H1 (cell line): ENCODE measurements around the gene PLCB3. TPM values are rescaled to one million over a fixed set of nuclear protein-coding genes. Genes with fewer than 3 reads are reported as not detected.

Experiments
- CTCF ChIA-PET: fragments of 300-600 bp; sonication (Branson Sonifier 250); formaldehyde crosslinking; loops from one replicate; lab custom pipeline; 2021; ENCODE audit not compliant: partially characterized antibody; lab: Charles Lee
- POLR2A ChIA-PET: fragments of 300-600 bp; sonication (Branson Sonifier 250); formaldehyde crosslinking; loops from one replicate; lab custom pipeline; 2021; ENCODE audit warnings: inconsistent platforms; ENCODE audit not compliant: partially characterized antibody; lab: Charles Lee
- DNase-seq, 2 experiments: peaks; one replicate each; pipeline versions ENCODE4 v3.0.0 to v3.0.0-alpha.2; 2010 to 2022; ENCODE audit warnings: low spot score in 2 of 2, low read depth in 1 of 2, mixed read lengths in 1 of 2
- FAIRE-seq: peaks from 2 replicates; lab custom pipeline; 2011; peaks lifted over from hg19 to GRCh38; lab: Jason Lieb, UNC
- H2AFZ ChIP-seq: 2 replicates; pipeline ENCODE4 v1.8.1; 2012; ENCODE audit warnings: low read length, inconsistent platforms
- H2AK5ac ChIP-seq: 2 replicates; pipeline ENCODE4 v1.6.1; 2013; ENCODE audit warnings: low read depth, low read length
- H2BK120ac ChIP-seq: replicated peaks from 2 replicates; pipeline ENCODE3; 2013; ENCODE audit warnings: low read depth, low read length, inconsistent platforms
- H2BK12ac ChIP-seq: 2 replicates; pipeline ENCODE4 v1.6.1; 2013; ENCODE audit warnings: low read depth, low read length
- H2BK15ac ChIP-seq: 2 replicates; pipeline ENCODE4 v1.6.1; 2013; ENCODE audit warnings: low read length
- H2BK20ac ChIP-seq: 2 replicates; pipeline ENCODE4 v1.6.1; 2013; ENCODE audit warnings: low read length
- H2BK5ac ChIP-seq: 2 replicates; pipeline ENCODE4 v1.6.1; 2013; ENCODE audit warnings: low read depth, low read length
- H3K14ac ChIP-seq: 2 replicates; pipeline ENCODE4 v1.6.1; 2013; ENCODE audit warnings: inconsistent platforms; ENCODE audit not compliant: insufficient read length
- H3K18ac ChIP-seq: 2 replicates; pipeline ENCODE4 v1.6.1; 2013; ENCODE audit warnings: low read length; ENCODE audit errors: extremely low read depth
- H3K23ac ChIP-seq: 2 replicates; pipeline ENCODE4 v1.6.1; 2013; ENCODE audit warnings: inconsistent platforms; ENCODE audit not compliant: insufficient read length
- H3K23me2 ChIP-seq: 2 replicates; pipeline ENCODE4 v1.6.1; 2013; ENCODE audit warnings: low read depth, low read length
- H3K27ac ChIP-seq: 2 replicates; pipeline ENCODE4 v1.6.1; 2011; ENCODE audit warnings: low read depth, low read length, inconsistent platforms
- H3K27me3 ChIP-seq, 4 experiments: replicated peaks in 1 of 4; 1 replicate in 1 of 4; 2 replicates in 3 of 4; pipeline versions ENCODE4 v1.6.1 to v1.8.1; 2011 to 2013; ENCODE audit warnings: low read length in 3 of 4, mild to moderate bottlenecking in 3 of 4, inconsistent platforms in 2 of 4, mixed read lengths in 2 of 4, moderate library complexity in 1 of 4; ENCODE audit not compliant: control insufficient read depth in 3 of 4, insufficient read depth in 3 of 4; ENCODE audit errors: extremely low read depth in 1 of 4
- H3K36me3 ChIP-seq, 4 experiments: 2 replicates each; pipeline versions ENCODE4 v1.6.1 to v1.8.1; 2011 to 2013; ENCODE audit warnings: mild to moderate bottlenecking in 4 of 4, low read length in 3 of 4, moderate library complexity in 2 of 4, control low read depth in 1 of 4, inconsistent platforms in 1 of 4; ENCODE audit not compliant: insufficient read depth in 4 of 4, control insufficient read depth in 2 of 4
- H3K4ac ChIP-seq: replicated peaks from 2 replicates; pipeline ENCODE3; 2013; ENCODE audit warnings: low read length, low read depth, mixed read lengths, inconsistent platforms; ENCODE audit not compliant: insufficient read length
- H3K4me1 ChIP-seq, 4 experiments: replicated peaks in 1 of 4; 1 replicate in 1 of 4; 2 replicates in 3 of 4; pipeline versions ENCODE4 v1.6.1 to v1.8.1; 2011 to 2013; ENCODE audit warnings: low read length in 3 of 4, inconsistent platforms in 2 of 4, mixed read lengths in 1 of 4; ENCODE audit not compliant: insufficient read depth in 4 of 4, control insufficient read depth in 3 of 4
- H3K4me2 ChIP-seq, 2 experiments: 2 replicates each; pipeline versions ENCODE4 v1.6.1 to v1.8.1; 2011 to 2013; ENCODE audit warnings: low read depth in 2 of 2, low read length in 2 of 2, control low read depth in 1 of 2, inconsistent platforms in 1 of 2, mild to moderate bottlenecking in 1 of 2; ENCODE audit not compliant: insufficient read depth in 1 of 2
- H3K4me3 ChIP-seq, 4 experiments: fragments of 200-600, 300-600 bp in 1 of 4; sonication (generic), shearing (Covaris generic), sonication (Bioruptor Twin) in 1 of 4; 2 replicates each; pipeline versions ENCODE4 v1.5.1 to v1.8.1; 2011 to 2016; ENCODE audit warnings: low read length in 4 of 4, low read depth in 3 of 4, control low read depth in 2 of 4, inconsistent platforms in 2 of 4, mild to moderate bottlenecking in 2 of 4, mixed read lengths in 1 of 4, moderate library complexity in 1 of 4; ENCODE audit not compliant: insufficient read depth in 2 of 4; ENCODE audit errors: extremely low read depth in 1 of 4
- H3K56ac ChIP-seq: replicated peaks from 2 replicates; pipeline ENCODE3; 2013; ENCODE audit warnings: low read depth, mild to moderate bottlenecking, mixed read lengths, low read length, inconsistent platforms; ENCODE audit not compliant: insufficient read length
- H3K79me1 ChIP-seq: 2 replicates; pipeline ENCODE4 v1.6.1; 2013; ENCODE audit warnings: low read depth, low read length, control low read depth
- H3K79me2 ChIP-seq, 2 experiments: 2 replicates each; pipeline versions ENCODE4 v1.6.1 to v1.8.1; 2012 to 2013; ENCODE audit warnings: low read length in 2 of 2, mild to moderate bottlenecking in 2 of 2, inconsistent platforms in 1 of 2; ENCODE audit not compliant: insufficient read depth in 2 of 2, control insufficient read depth in 1 of 2
- H3K9ac ChIP-seq, 4 experiments: replicated peaks in 1 of 4; 1 replicate in 1 of 4; 2 replicates in 3 of 4; pipeline versions ENCODE4 v1.6.1 to v1.8.1; 2011 to 2013; ENCODE audit warnings: low read depth in 3 of 4, low read length in 3 of 4, control low read depth in 2 of 4, mild to moderate bottlenecking in 2 of 4, moderate library complexity in 2 of 4, inconsistent platforms in 1 of 4; ENCODE audit errors: extremely low read depth in 1 of 4
- H3K9me3 ChIP-seq, 2 experiments: 2 replicates each; pipeline versions ENCODE4 v1.6.1 to v1.8.1; 2012 to 2013; ENCODE audit warnings: mild to moderate bottlenecking in 2 of 2, moderate library complexity in 2 of 2, control low read depth in 1 of 2, inconsistent platforms in 1 of 2, low read depth in 1 of 2, low read length in 1 of 2, mixed read lengths in 1 of 2; ENCODE audit not compliant: insufficient read depth in 2 of 2
- H4K20me1 ChIP-seq, 2 experiments: replicated peaks in 1 of 2; 2 replicates each; pipeline versions ENCODE3 to v1.8.1; 2011 to 2013; ENCODE audit warnings: inconsistent platforms in 2 of 2, low read length in 2 of 2, mild to moderate bottlenecking in 1 of 2; ENCODE audit not compliant: insufficient read depth in 2 of 2, control insufficient read depth in 1 of 2
- H4K5ac ChIP-seq: 2 replicates; pipeline ENCODE4 v1.6.1; 2013; ENCODE audit warnings: low read length, low read depth, mixed read lengths, inconsistent platforms; ENCODE audit not compliant: insufficient read length
- H4K8ac ChIP-seq: 2 replicates; pipeline ENCODE4 v1.8.0; 2013; ENCODE audit warnings: mild to moderate bottlenecking, moderate library complexity, low read length, inconsistent platforms; ENCODE audit not compliant: insufficient read depth; ENCODE audit errors: extremely low read depth
- H4K91ac ChIP-seq: replicated peaks from 2 replicates; pipeline ENCODE3; 2013; ENCODE audit warnings: low read length, mixed read lengths, inconsistent platforms; ENCODE audit not compliant: insufficient read length
- FOSL1 ChIP-seq: IDR thresholded peaks from 2 replicates; pipeline ENCODE4 v1.6.1; 2011; ENCODE audit warnings: mild to moderate bottlenecking, low read depth, low read length, moderate library complexity; ENCODE audit not compliant: insufficient read depth
- WGBS, 2 experiments: shearing (Covaris generic) in 1 of 2; methylation state at CpG; one replicate each; pipeline versions ENCODE4 v1.1.6 to v1.1.7; 2013 to 2015; ENCODE audit warnings: low lambda C conversion rate in 2 of 2, mixed read lengths in 2 of 2, inconsistent platforms in 1 of 2, low coverage in 1 of 2, missing lambda C conversion rate in 1 of 2; ENCODE audit not compliant: insufficient replicate concordance in 2 of 2, insufficient coverage in 1 of 2, insufficient read length in 1 of 2; ENCODE audit errors: extremely low coverage in 1 of 2, missing lambda C conversion rate in 1 of 2; 5-methylcytosine and 5-hydroxymethylcytosine counted together
- polyA plus RNA-seq, 7 experiments: library from polyadenylated mRNA; depleted of rRNA in 3 of 7; stranded (reverse) in 5 of 7; unstranded in 2 of 7; fragments of >200 nt in 5 of 7; fragments of 200-250 nt in 2 of 7; gene quantifications; 1 replicate in 5 of 7; 2 replicates in 1 of 7; 4 replicates in 1 of 7; pipeline versions ENCODE4 v1.2.1 to v1.2.3, GENCODE V29; 2011 to 2013; ENCODE audit warnings: missing spikeins in 2 of 7, mixed read lengths in 2 of 7
- total RNA-seq: library from RNA; stranded (reverse); fragmentation: NEBNext Ultra II Directional; extraction: Animal tissue kit (Norgen Biotek cat#: 25700); gene quantifications from 2 replicates; pipeline ENCODE4 v1.2.1, GENCODE V29; 2021

PLCB3 gene
- total and polyA plus RNA-seq, 2 of the 8 experiments (the other 6 are each of a cell fraction or from before 2014, with no cell fraction given), result 47.2 to 104 TPM

DNA sequence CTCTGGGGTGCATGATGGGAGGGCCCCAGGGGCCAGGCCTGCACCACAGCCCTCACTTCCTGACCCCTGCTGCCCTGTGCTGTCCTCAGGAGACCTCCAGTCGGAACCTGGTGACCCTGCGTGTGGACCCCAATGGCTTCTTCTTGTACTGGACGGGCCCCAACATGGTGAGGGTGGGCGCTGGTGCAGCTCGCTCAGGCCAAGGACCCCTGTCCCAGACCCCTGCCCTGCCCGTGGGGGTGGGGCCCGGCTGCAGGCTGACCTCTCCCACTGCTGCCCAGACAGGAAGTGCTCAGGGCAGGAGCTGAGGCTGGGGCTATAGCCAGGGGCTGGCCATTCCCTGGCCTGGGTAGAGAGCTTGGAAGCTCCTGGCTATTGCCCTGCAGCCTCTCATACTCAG lies 3.0 kb downstream of the PLCB3 start:
- Histone ChIP-seq H2BK5ac (no peak overlapping the region), H4K5ac (no peak overlapping the region), H3K79me2 (peaks cover 0 to 23% of the 10 kb centered on the region in 2 experiments; a peak in 1 of 4 replicates), H3K9ac (no peak overlapping the region), H3K27ac (no peak overlapping the region), H2AFZ (no peak overlapping the region), H3K4me1 (peaks cover 0 to 23% (median 18%) of the 10 kb centered on the region in 4 experiments; a peak in 6 of 7 replicates), H3K79me1 (peaks cover 2% of the 10 kb centered on the region; the same call in 1 of the 2 replicates), H2BK120ac (no peak overlapping the region), H3K14ac (no peak overlapping the region), H3K36me3 (peaks cover 12 to 44% (median 24%) of the 10 kb centered on the region in 4 experiments), H3K56ac (no peak overlapping the region), H2BK12ac (no peak overlapping the region), H3K4ac (no peak overlapping the region), H3K4me2 (no peak overlapping the region), H3K4me3 (no peak overlapping the region), H3K27me3 (no peaks in the 10 kb centered on the region), H3K9me3 (no peaks in the 10 kb centered on the region), H3K23me2 (peaks cover 10% of the 10 kb centered on the region; the same call in 1 of the 2 replicates), H4K20me1 (peaks cover 10 to 22% of the 10 kb centered on the region in 2 experiments), H3K23ac (no peak overlapping the region), H2BK20ac (no peak overlapping the region), H3K18ac (no peak overlapping the region), H4K8ac (no peak overlapping the region), H4K91ac (no peak overlapping the region), H2AK5ac (no peak overlapping the region), H2BK15ac (no peak overlapping the region)
- DNase-seq (no peak), FAIRE-seq (no peak)
- CTCF ChIA-PET, result interaction anchor here (0.6 to 5.9 kb wide), 9 partner anchors 11 to 101 kb away, joined by 3 to 62 read pairs (median 4); no protein-coding TSS in a partner anchor
- 92% methylated on average over 7 of the region's 7 CpGs; no CpG with 5 or more reads in 1 of the 2 experiments for WGBS, 2 experiments
- POLR2A ChIA-PET, result interaction anchor here (0.7 to 7.1 kb wide), 4 partner anchors 10 to 49 kb away, joined by 3 to 101 read pairs (median 20); partner anchors contain the start of genes FKBP2 and PPP1R14B
- no peak for TF ChIP-seq FOSL1
